Activated CD4-positive, CD25-positive, alpha-beta regulatory T cell (primary cell): ENCODE measurements around the gene DUOX1.
"Not testable (repeated sequence)": the region's sequence is repeated elsewhere in the genome, so short reads cannot be mapped to it uniquely, and the experiment has no call there.

ENCODE experiments used
- DNase-seq, 4 experiments: peaks; one replicate each; lab custom pipeline; 2025; lab: John Stamatoyannopoulos, UW

Gene DUOX1

GRCh38 chr15:45129651-45130129 lies at the start of gene DUOX1, which contains the start of gene DUOXA1:
Gene DUOX1, plus strand, starts transcription at chr15:45129994. Its CDS starts 1,973 bp downstream, at chr15:45131967.
Gene DUOXA1, minus strand, starts transcription at chr15:45129879. Its CDS starts 6,865 bp downstream, at chr15:45123014.
- DNase-seq = no peak

DNA sequence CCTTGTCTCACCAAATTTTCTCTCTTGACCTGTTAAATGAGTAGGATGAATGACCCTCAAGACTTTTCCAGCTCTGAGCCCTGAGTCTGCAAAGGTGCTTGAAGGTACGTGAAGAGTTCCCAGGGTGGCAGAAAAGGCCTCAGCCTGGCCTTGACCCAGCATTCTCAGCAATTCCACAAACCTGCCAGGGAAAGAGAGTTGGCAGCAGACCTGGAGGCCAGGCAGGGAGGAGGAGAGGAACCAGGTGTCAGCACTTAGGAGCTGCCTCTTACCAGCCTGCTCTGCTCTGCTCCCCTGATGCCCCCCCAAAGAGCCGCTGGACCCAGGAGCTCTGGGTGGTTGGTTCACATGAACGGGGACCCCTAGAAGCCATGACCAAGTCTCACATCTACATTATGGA lies 49.2 kb upstream of the DUOX1 start:
- not testable (repeated sequence) for DNase-seq

GRCh38 chr15:45082412-45082811 lies 47.4 kb upstream of the DUOX1 start:
- not testable (repeated sequence) for DNase-seq

DNA sequence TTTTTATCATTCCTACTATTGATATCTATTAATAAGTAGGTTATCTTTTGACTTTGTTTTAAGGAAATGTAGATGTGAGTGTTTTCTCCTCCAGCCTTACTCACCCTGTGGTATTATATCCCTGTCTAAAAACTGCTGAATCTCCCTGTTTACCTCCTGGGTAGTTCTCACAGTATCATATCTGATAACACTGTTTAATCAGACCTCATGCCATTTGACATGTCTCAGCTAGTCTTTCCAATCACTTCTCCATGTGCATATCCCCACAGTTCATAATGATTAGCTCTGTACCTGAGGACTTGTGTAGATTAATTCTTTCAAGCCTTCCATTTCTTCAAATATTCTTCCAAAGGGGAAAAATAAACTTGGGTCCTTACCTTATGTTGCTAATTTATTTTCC lies 46.6 kb upstream of the DUOX1 start:
- no peak for DNase-seq

- DNase-seq = no peak
Observed at GRCh38 chr15:45084163-45084562, 45.6 kb upstream of the DUOX1 start.

DNA sequence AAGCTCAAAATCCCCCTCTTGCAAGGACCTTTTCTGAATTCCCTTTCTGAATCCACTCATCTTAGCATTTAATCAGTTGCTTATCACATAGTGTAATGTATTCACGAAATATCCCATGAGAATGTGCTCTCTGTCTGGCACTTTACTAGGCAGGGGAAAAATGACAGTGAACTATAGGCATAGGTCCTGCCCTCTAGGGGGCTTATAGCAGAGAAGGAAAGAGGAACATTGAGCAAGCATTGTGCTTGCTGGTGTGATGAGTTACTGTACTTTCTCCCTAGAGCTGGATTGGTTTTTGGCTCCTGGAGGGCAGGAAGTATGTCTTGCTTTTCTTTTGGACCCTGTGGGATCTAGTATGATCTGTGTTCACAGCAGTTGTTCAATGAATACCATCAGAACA lies 42.3 kb upstream of the DUOX1 start:
- no peak for DNase-seq

- DNase-seq = no peak
Observed at GRCh38 chr15:45088801-45089711, 40.7 kb upstream of the DUOX1 start.

DNA sequence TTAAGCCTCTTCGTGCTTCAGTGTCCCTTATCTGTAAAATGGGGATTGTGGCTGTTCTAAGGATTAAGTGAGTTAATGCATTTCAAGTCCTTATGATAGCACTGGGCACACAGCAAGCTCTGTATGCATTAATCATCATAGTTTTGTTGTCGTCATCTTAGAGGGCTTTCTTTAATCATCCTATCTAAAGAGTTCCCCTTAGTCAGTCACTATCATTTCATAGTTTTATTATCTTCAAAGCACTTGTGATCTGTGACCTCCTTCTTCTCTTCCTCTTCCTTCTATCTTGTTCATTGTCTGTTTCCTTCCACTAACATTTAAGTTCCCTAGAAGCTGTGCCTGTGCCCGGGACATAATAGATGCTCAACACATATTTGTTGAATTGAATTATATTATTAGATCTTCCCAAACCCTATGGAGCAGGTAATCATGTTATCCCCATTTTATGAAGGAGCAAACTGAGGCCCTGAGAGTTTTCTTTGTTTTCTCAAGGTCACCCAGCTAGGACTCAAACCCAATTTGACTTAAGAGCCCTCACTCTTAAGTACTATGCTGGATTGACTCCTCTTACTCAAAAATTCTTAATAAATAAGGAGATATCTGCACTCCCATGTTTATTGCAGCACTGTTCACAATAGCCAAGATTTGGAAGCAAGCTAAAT lies 40.0 kb upstream of the DUOX1 start:
- no peak for DNase-seq

- no peak for DNase-seq
Observed at GRCh38 chr15:45091161-45091560, 38.6 kb upstream of the DUOX1 start.

- no peak for DNase-seq
Observed at GRCh38 chr15:45091576-45091975, 38.2 kb upstream of the DUOX1 start.

DNA sequence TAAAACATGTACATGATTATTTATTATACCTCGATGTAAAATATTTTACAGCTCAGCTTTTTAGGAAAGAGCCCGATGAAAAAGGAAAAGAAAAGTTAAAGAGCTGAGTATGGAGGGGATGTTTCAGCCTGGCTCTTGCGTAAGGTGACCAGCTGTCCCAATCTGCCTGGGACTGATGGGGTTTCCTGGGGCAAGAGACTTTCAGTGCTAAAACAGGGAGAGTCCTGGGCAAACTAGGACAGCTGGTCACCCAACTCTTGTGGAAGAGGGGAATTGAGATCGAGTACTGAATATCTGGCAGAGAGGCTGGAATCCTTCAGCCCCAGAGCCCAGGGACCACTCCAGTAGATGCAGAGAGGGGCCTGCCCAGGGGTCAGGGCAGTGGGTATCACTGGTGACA lies 36.8 kb upstream of the DUOX1 start:
- no peak for DNase-seq

DNA sequence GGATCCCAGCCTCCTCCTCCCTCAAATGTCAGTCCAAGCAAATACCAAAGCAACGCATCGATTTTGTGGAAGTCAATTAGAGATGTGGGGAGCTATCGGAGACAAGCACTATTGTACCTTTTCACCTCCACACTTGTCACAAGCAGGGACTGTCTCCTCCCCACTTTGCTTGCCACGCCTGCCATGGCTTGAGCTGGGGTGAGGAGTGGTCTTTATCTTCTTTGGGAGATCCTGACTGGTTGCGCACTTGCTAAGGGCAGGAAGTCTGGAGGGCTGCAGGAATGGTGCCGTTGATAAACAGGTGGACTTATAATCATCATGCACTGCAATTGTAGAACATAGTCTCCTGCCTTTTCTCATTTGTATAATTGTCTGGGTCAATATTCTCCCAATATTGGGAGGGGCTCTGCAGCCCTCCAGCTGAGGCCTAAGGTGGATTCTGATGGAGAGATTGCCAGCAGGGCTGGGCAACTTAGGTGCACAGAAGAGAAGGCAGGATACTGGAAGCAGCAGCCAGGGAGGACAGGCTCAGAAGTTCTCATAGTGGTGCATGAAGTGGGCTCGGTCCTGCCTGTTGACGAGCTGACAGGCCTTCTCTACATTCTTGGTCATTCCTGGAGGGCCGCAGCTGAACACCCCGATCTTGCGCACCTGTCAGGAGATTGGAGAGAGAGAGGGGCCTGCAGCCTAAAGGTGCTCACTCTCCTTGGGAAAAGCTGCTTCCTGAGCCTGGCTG lies 36.0 kb upstream of the DUOX1 start:
- no peak for DNase-seq

- no peak for DNase-seq
Observed at GRCh38 chr15:45094358-45094730, 35.5 kb upstream of the DUOX1 start.

GRCh38 chr15:45095661-45096060 lies 34.1 kb upstream of the DUOX1 start:
- no peak for DNase-seq

DNA sequence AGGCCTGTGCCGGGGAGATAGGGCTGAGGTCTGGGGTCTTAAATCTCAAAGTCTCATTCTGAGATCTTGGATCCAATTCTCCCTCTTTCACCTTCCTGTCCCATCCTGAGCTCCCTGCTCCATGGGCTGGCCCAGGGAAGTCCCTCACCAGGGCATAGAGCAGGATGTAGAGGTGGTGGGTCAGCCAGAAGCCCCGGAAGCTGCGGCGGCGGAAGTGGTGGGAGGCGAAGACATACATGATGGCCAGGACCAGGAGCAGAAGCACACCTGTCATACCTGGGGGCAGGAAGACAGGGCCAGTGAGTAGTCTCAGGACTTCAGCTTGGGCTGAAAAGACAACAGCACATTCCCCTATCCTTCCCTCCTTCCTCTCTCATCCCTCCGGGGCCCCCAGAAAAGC lies 32.3 kb upstream of the DUOX1 start:
- DNase-seq = no peak

GRCh38 chr15:45099549-45100165 lies 30.1 kb upstream of the DUOX1 start:
- no peak for DNase-seq

- no peak for DNase-seq
Observed at GRCh38 chr15:45100884-45101625, 28.7 kb upstream of the DUOX1 start.

DNA sequence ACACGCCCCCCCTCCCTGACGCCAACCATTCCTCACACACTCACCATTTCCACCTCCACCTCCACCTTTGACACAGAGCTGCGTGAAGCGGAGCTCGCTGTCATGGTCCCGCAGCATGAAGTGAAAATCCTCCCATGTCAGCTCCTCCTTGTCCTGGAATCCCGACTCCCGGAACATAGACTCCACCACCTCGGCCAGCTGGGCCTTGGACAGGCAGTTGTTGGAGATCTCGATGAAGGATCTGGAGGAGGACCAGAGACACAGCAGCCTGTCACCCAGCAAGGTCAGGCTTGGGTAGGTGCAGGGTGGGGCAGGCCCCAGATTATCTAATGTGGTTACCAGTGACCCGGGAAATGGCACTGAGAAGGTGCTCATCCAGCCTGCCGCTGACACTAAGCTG lies 28.0 kb upstream of the DUOX1 start:
- DNase-seq = no peak

DNA sequence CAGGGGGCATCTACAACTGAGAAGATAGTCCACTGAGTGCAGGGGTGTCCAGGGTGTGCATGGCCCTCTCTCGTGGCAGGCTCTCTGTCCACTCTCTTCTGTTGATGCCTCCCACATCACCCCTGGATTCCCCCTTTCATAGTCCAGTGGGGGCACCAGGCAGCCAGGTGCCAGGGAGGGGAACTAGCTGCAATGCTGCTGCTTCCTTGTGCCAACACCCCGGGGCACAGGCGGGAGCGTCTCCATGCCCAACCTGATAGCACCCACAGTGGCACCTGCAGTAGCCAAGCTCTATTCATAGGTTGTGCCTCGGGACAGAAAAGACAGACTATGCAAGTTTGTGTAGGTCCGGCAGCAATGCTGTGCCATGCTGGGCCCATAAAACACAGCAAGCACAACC lies 27.6 kb upstream of the DUOX1 start:
- no peak for DNase-seq

DNA sequence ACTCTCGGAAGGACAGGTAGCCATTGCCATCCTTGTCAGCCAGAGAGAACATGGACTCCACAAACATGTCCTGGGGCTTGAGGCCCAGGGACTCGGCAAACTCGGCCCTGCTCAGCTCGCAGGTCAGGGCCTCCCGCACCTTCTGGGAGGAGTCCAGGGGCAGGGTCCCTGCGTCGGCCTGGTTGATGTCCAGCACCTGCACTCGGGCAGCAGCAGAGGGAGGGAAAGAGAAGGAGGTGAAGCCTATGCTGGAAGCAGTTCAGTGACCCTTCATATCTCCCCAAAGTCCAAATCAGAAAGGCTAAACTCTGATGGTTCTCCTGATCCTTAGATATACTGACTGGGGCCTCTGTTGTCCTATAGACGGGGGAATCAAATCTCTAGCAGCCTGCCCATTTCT lies 25.6 kb upstream of the DUOX1 start:
- DNase-seq = not testable (repeated sequence)

DNA sequence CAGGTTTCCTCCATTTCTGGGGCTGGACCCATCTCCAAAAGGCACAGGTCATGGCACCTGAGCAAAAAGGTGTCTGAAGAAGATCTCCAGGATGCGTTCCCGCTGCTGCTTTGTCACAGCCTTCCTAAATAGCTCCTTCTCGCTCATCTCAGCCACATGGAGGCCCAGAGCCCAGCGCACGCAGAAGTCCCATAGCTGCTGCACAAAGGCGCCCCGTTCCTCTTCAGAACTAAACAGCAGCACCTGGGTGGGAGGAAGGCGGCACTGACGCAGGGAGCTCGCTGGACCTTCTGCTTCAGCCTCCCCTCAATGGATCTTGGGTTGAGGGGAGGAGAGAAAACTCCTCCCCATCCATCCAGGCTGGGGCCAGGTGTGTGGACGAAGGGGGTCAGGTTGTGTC lies 24.2 kb upstream of the DUOX1 start:
- no peak for DNase-seq
